ENCODE measurements around the gene NCDN.

The NCDN gene, protein sequence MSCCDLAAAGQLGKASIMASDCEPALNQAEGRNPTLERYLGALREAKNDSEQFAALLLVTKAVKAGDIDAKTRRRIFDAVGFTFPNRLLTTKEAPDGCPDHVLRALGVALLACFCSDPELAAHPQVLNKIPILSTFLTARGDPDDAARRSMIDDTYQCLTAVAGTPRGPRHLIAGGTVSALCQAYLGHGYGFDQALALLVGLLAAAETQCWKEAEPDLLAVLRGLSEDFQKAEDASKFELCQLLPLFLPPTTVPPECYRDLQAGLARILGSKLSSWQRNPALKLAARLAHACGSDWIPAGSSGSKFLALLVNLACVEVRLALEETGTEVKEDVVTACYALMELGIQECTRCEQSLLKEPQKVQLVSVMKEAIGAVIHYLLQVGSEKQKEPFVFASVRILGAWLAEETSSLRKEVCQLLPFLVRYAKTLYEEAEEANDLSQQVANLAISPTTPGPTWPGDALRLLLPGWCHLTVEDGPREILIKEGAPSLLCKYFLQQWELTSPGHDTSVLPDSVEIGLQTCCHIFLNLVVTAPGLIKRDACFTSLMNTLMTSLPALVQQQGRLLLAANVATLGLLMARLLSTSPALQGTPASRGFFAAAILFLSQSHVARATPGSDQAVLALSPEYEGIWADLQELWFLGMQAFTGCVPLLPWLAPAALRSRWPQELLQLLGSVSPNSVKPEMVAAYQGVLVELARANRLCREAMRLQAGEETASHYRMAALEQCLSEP

DNA sequence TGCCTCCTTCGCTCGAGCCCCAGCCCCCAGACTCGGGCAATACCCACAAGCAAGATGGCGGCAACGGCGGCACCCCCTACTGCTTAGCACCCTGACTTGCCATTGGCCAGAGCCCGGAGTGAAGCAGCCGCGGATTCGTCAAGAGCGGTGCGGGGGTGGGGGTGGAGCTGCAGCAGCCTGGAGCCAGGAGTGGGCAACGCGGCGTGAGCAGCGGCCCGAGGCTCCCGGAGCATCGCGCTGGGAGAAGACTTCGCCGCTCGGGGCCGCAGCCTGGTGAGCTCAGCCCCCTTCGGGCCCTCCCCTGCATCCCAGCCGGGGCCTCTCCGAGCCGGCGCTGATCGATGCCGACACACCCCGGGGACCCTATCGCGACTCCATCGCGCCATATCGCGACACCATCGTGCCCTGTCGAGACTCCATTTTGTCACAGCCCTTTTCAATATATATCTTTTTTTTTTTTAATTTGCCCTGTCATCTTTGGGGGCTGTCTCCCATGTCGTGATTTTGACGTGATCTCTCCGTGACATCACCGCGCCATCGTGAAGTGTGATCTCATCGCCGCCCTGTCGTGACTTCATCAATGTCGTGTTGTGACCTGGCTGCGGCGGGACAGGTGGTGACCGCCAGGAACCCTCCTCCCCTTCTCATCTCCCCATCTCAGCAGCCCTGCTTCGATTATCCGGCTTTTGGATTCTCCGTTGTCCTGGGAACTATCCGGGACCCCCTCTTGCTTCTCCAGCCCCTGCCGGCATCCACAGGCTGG is at the start of gene NCDN:
NCDN (plus strand) TSS at position 189 of the 763 bp plus-strand sequence; CDS start at position 581, 392 bp downstream.
- peak; percentile 95 for DNase-seq (ENCODE audit: low read depth)

DNA sequence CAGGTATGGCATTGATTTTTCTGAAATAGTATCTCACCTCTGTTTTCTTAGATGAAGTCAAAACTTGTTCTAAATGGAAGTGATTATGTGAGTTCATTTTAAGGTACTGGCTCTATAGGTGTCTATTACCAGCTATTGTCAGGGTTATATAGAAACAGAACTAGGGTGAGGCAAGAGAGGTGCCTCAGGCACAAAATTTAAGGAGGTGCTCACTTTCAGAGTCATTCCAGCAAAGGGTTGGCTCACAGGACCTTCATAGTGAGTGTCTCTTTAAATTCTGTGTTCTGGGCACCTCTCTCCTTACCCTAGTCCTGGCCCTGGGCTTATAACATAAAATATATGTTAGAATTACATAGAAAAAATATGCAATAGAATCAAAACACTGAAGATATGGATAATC is 49.7 kb upstream of the NCDN start:
- DNase-seq (ENCODE audit: low read depth): no peak

DNA sequence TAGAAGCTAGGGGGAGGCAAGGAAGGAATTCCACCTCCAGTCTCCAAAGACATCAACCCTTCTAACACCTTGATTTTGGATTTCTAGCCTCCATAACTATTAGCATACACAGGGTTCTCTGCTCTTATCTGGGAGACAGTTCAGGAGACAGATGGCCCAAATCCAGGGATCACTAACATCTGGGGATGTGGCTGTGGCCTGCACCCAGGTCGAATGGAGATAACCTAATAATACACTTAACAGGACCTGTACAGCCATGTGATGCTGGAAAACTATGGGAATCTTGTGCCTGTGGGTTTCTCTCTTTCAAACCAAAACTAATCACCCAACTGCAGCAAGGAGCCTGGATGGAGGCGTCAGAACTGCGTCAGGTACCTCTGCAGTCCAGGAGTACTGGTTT is 48.0 kb upstream of the NCDN start:
- DNase-seq (ENCODE audit: low read depth): no peak

DNA sequence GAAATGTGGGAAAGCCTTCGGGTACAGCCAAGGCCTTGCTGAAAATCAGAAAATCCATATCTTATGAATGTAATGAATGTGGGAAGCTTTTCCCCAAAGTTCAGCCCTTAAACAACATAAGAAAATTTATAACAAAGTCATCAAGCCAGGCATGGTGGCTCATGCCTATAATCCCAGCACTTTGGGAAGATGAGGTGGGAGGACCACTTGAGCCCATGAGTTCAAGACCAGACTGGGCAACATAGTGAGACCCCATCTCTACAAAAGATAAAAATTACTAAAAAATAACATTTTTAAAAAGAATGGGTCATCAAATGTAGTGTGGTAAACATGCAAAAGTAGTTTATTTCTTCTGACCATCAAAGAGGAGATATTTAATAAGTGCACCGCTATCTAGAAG is 46.3 kb upstream of the NCDN start:
- no peak for DNase-seq (ENCODE audit: low read depth)

DNA sequence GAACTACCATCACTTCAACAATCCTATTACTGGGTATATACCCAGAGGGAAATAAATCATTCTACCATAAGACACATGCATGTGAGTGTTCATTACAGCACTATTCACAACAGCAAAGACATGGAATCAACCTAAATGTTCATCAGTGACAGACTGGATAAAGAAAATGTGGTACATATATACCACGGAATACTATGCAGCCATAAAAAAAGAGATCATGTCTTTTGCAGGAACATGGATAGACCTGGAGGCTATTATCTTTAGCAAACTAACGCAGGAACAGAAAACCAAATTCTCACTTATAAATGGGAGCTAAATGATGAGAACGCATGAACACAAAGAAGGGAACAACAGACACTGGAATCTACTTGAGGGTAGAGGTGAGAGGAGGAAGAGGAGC is 39.4 kb upstream of the NCDN start:
- no peak for DNase-seq (ENCODE audit: low read depth)

DNA sequence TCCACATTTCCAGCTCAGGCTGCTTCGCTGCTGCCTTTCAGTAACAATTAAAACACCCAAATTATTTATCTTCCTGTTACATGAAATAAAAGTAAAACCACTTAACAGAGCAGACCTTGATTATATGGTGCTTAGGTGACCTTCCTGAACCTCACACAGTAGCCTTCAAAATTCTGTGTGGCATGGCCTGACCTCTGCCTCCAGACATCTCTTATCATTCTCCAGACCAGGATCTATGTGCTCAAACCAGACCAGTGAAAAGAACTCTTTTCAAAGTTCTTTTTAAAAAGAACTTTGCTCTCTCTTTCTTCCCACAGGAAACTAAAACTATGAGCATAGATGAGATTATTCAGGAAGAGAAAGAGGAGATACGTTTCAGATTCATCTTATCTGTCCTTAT is 38.2 kb upstream of the NCDN start:
- no peak for DNase-seq (ENCODE audit: low read depth)

DNA sequence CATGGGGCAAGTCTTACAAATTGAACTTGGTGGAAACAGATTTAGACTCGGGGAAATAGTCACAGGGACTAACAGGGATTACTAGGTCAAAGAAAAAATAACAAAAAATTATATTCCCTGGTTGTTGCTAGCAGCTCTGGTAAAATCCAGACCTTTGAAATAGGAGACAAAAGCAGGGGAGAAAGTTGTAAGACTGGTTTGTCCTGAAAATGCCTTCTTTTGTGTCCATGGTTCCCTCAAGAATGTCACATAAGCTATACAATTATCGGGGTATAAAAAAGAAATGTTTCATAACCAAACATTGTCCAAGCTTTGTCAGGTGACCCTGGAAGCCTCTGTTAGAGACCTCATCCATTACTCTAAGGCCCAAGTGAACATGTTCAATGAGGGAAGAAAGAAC is 33.5 kb upstream of the NCDN start:
- no peak for DNase-seq (ENCODE audit: low read depth)

DNA sequence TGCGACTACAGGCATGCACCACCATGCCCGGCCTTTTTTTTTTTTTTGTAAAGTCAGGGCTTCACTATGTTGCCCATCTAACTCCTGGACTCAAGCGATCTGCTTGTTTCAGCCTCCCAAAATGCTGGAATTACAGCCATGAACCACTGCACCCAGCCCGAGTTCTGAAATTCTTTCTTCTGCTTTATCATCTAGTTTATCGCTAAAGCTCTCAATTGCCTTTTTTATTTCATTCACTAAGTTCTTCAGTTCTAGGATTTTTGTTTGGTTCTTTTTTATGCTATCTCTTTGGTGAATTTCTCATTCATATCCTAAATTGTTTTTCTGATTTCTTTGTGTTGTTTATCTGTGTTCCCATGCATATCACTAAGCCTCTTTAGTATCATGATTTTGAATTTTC is 27.4 kb upstream of the NCDN start:
- no peak for DNase-seq (ENCODE audit: low read depth)

DNA sequence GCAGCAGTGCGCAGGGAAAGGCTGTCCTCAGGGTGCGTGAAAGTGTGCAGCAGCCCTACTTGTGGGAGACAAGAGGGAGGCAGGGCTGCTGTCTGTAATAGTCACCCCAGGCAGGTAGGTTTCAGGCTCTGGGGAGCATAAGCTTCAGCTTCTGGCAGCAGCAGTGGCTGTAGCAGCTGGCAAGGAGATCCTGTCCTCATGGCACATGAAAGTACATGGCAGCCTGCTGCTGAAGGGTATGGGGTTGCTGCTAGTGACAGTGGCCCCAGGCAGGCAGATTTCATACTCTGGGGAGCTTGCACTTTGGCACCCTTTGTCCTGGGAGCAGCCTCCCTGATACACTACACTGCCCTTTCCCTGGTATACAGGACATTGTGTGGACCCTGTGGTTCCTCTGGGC is 26.7 kb upstream of the NCDN start:
- no peak for DNase-seq (ENCODE audit: low read depth)

DNA sequence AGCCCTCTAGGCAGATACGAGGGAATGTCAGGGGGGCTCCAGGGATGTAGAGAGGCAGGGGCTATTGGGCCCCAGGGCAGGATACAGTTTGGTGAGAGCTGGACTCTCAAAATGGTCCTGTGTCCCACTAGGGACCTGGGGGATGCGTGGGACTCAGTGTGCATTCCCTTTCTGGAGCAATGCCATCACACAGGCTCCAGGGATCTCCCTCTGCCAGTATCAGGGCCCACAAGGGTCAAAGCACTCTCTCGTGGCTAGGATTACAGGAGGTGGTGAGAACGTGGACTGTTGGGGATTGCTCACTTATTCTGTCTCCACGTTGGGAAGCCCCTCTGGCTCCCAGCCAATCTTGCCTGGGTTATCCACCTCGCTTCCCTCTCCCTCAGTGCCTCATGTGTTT is 26.2 kb upstream of the NCDN start:
- no peak for DNase-seq (ENCODE audit: low read depth)

DNA sequence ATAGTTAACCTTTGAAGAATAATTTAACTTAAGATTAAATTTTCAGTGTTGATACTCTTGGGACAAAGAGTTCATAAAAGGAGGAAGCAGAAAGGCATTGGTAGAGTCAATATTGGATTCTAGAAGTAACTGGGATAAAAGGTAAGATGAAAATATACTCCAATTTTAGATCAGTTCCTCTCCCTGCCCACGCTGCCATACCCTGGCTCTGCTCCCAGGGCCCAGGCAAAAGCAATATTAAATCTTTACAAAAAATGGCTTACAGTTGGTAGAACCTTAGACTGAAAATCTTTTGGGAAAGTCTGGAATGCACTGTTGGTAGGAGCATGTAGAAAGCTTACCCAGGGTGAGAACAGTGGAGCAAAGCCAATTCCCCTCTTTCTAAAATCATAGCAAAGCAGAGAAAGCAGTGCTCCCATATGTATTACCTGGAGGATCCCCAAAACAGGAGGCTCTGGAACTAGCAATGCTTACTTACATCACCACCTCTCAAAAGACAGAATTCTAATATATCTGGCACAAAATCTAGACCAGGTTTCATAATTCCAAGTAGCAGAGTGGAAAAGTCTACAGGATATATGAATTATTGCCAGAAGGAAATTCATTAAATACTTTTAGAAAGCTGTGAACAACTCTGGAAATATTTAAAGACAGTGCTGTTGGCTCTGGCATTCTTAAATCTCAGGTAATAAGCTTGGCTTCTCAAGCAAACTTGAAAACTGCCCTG is 24.9 kb upstream of the NCDN start:
- no peak for DNase-seq (ENCODE audit: low read depth)

DNA sequence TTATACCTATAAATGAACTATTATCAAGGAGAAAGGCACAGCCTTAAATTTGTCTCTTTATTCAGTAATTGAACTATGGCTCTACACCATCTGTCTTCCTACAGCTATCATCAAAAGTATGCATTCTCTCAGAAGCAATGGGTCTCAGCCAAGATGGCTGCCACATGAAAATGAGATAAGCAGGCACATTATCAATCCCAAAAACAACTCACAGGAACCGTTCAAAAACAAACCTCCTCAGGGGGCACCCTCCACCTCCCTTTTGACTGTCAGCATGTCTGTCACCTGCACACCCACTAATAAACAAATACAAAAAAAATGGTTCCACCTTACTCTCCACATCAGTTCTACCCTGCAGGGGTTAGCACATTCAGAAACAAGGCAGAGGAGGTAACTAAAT is 24.0 kb upstream of the NCDN start:
- DNase-seq (ENCODE audit: low read depth): no peak

DNA sequence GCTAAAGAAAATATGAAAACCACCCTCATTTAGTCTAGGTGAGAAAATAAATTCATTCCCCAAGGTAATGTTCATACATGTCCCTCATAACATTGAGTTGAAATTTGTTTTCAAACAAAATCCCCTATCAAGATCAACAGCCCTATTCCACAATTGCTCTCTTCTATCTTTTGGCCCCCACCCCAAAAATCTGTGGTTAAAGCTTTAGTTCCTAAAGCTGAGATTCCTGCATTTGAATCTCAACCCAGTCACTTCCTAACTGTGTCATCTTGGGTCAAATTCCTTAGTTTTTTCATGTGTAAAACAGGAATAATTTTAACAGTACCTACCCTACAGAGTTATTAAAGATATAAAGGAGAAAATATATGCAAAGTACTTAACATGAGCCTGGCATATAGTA is 22.4 kb upstream of the NCDN start:
- DNase-seq (ENCODE audit: low read depth): no peak

DNA sequence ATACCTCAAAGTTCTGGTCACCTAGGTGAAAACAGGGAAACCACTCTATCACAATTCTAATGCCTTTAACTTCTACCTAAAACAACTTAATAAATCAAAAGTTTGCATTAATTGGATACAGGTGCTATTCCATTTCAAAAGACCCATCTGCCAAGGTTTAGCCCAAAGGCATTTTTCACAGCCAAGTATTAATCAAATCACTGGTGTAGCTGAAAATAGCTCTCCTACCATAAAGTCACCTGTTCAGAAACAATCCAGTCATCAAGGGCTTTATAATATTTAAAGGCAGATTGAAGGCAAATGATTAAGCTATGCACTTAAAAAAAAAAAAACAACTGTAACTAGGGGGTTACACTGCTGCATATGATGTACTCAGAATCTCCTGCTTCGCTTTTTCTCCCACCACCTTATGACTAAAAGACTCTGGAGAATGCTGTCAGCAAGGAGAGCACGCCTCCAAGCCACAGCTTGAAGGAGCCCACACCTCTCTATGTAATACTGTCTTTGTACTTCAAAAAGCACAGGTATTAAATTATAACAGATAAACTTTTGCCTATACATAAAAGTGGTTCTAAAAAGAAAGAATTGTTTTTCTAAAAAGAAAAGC is 20.9 kb upstream of the NCDN start:
- no peak for DNase-seq (ENCODE audit: low read depth)

DNA sequence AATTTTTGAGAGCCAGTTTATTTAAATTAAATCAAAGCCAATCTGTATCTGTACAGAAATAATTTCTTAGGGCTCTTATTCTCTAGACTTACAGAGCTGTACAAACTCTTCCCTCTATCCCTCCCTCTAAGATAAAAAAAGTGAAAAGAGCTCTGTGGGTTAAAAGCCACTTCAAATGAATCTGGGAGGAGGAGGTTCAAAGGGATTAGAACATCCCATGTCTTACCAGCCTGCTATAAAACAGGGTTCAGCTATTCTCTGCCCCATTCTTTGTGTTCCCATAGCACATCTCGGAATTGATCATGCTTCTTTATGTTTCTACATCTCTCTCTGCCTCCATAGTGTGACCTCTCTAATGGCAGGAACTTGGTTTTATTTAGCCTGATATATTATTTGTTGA is 19.8 kb upstream of the NCDN start:
- DNase-seq (ENCODE audit: low read depth): no peak

DNA sequence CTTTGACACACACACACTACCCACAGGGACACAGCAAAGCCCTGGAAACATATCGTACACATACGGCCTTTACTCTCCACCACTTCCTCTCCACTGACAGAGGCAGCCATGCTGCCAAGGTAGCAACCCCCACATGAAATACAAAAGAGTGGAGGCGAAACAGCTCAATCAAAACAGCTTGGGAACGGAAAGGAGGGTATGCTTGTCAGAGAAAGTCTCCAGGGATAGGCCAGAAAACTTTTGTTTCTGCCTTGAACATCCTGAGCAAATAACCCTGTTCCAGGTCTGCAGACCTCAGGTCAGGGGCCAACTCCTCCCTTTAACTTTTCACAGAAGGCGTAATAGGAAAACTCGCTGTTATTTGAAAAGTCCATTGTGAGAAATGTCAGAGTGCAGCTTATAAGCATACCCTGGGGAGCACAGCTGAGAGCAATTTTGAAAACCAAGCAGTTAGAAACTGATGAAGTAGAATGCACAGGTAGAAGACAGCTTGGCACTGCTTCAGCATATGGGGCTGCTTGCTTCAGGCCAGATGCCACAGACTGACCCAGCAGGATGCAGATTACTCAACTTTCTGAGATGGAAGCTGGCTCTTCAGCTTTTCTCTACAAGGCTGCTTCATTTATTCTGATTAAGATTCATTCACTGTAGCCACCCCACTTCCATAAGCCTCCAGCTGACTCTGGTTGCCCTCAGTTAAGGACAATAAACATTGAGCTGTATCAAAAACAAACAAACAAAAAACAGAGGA is 18.4 kb upstream of the NCDN start:
- DNase-seq (ENCODE audit: low read depth): no peak

DNA sequence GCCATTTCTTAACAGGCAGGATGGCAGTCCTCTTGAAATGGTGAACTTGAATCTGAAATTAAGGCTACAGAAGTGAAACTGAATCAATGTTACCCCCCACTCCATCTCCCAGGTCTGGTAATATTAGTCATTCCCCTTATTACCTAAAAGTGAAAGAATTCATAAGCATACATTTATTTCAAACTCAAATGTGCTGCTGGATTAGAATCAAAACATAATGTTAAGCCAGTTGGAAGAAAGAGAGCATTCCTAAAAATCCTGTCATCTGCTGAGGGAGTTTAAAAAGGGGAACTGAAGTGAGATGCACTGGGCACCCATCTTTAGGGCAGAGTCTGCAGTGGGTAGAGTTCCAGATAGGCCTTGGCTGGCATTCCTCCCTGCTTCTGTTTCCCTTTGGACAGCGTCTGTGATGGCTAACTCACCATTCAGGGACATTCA is 17.8 kb upstream of the NCDN start:
- DNase-seq (ENCODE audit: low read depth): no peak

DNA sequence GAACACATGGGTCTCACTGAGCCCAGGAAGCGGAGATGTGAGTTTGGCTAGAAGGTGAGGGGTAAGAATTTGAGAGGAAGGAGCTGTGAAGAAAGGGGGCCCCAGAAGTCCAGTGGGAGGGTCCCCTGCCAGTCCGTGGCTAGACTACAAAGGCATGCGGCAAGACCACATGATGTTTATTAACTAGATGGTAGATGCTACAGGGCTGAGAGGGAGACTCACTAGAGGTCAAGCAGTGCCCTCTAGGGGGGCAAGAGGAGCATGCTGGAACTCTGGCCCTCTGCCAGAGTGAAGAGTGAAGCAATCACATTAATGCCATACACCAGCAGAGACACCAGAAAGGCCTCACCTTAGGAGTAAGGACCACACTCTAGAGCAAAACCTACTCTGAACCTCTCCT is 12.6 kb upstream of the NCDN start:
- no peak for DNase-seq (ENCODE audit: low read depth)

DNA sequence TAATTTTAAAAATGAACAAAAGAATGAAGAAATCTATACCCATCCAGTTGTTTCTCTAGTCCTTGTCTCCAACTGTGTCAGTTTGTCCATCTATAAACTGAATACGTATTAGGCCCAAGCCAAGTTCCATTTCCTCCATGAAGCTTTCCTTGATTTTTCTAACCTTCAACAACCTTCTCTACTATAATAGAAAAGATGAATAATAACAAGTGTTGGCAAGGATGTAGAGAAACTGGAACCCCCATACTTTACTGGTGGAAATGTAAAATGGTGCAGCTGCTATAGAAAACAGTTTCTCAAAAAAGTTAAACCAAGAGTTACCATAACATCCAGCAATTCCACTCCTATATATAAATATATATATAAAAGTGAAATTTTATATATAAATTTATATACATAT is 11.0 kb upstream of the NCDN start:
- no peak for DNase-seq (ENCODE audit: low read depth)

DNA sequence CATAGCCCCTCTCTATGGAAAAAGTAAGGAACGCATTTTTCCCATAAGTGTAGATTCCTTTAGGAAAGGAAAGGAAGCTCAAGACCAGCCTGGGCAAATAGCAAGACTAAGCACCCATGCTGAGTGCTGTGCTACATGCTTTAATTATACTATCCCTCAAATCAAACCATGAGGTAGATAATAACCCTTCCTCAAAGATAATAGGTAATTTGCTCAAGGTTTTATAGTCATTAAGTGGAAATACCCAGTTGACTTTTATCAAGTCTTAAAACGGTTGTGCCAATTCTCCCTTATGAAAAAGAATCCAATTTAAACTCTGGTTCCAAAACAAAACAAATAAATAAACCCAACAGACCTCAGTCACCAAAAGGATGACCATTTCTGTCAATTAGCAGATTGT is 3.7 kb upstream of the NCDN start:
- DNase-seq (ENCODE audit: low read depth): no peak
